DMS153 (cell line): ENCODE results near the gene ATXN1.

Source experiments
- DNase-seq: peaks from one replicate; lab custom pipeline; 2025; lab: John Stamatoyannopoulos, UW

The ATXN1 gene

GRCh38 chr6:16783509-16783908 is 22.2 kb upstream of the ATXN1 start:
- DNase-seq, result peak; percentile 53

DNA sequence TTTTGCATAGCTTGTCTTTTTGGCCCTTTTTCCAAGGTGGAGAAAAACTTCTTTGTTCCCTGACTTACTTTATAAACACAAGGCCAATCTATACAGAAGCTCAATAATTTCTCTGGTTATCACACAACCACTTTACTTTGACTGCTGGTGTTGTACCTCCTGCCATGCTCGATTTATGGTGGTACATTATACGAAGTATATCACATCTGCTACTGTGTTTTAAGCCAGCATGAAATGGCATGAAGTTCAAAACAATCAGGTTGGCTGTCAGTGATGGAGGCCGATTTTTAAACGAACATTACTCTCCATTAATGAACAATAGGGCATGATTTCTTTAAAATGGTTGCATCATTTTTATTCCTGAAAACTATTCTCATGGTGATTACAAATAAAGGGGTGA is 21.0 kb upstream of the ATXN1 start:
- no peak for DNase-seq

GRCh38 chr6:16781348-16782169 is 20.3 kb upstream of the ATXN1 start:
- DNase-seq, result no peak

- no peak for DNase-seq
These were observed 17.3 kb upstream of the ATXN1 start for GRCh38 chr6:16778521-16778920.

GRCh38 chr6:16777794-16778193 is 16.5 kb upstream of the ATXN1 start:
- DNase-seq, result no peak

GRCh38 chr6:16776394-16777017 is 15.2 kb upstream of the ATXN1 start:
- no peak for DNase-seq

GRCh38 chr6:16774437-16774836 is 13.2 kb upstream of the ATXN1 start:
- no peak for DNase-seq

GRCh38 chr6:16773362-16773761 is 12.1 kb upstream of the ATXN1 start:
- DNase-seq, result no peak

- DNase-seq, result peak; percentile 11
These were observed 9.7 kb upstream of the ATXN1 start for GRCh38 chr6:16770701-16771569.

DNA sequence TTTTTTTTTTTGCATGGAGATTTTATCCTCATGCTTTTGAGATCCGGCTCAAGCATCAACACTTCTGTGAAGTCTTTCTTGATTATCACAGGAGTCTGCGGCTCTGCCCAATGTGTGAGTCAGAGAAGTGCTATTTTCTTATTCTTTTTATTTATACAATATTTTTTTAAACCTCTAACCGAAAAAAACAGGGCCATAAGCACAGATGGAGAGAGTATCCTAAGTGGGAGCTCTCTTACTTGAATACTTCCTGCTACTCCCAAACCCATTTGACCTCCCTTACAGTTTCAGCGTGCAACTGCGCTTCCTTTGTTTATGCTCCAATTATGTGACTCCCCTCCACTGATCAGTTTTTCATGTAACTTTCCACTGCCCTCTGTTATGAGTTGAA is 8.7 kb upstream of the ATXN1 start:
- DNase-seq, result no peak

GRCh38 chr6:16769131-16769985 is 8.1 kb upstream of the ATXN1 start:
- no peak for DNase-seq

DNA sequence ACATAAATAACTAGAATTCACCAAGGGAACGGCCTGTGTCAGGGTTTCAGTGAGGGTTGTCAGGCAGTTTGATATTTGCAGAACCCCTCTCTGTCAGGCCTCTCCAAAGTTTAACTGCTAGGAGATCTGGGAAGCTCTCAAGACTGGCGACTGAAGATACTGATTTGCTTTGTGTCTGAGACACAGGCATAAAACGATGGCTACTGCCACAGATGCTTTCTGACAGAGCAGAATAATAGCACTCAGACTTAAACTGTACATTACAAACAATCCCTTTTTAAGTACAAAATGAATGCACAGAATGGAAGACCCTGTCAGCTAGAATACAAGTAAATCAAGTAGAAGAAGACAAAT is 7.2 kb upstream of the ATXN1 start:
- DNase-seq, result no peak

- DNase-seq, result no peak
These were observed 6.7 kb upstream of the ATXN1 start for GRCh38 chr6:16767765-16768476.

DNA sequence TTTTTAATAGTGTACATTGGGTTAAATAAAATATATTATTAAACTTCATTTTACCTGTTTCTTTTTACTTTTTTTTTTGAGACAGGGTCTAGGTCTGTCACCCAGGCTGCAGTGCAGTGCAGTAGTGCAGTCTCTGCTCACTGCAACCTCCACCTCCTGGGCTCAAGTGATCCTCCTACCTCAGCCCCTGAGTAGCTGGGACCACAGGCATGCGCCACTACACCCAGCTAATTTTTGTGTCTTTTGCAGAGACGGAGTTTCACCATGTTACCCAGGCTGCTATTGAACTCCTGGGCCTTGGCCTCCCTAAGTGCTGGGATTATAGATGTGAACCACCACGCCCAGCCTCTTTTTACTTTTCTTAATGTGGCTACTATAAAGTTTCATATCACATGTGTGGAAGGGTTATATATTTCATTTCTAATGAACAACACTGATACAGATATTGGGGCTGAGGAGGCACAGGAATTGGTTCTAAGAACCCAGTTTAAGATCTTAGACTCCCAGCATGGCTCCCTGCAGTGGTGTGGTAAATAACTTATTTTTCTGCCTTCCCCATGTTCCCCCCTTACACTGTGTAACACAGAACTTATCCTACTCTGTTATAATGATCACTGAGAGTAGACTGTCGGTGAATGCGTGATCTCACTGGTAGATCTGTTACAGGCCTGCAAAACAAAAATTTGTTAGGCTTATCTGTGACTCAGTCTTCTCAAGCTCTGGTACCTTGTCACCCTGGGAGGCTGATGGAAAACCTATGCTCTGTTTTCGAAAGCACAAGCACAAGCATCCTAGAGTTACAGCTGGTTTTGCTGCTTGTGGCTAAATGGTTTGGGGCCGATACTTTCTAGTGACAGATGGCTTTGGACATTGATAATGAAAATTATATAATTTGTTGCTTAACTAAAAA is 5.8 kb upstream of the ATXN1 start:
- no peak for DNase-seq

GRCh38 chr6:16766043-16766536 is 4.8 kb upstream of the ATXN1 start:
- no peak for DNase-seq

DNA sequence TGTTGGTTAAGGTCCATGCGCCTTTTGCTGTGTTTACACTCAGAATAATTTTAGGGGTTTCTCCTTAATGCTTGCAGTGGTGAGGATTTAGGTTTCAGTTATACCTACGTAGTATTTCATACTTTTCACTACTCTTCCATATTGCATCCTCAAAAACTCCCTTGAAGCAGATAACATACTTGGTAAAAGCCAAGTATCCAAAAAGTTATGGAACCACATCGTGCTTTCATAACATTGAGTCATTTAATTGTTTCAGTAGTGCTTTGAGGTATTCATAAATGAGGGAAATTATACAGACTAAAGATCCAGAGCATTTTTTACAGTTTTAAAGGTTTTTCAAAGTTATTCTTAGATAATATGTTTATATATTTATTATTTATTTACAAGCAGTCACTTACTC is 4.0 kb upstream of the ATXN1 start:
- no peak for DNase-seq

- no peak for DNase-seq
These were observed 3.1 kb upstream of the ATXN1 start for GRCh38 chr6:16764188-16764950.

DNA sequence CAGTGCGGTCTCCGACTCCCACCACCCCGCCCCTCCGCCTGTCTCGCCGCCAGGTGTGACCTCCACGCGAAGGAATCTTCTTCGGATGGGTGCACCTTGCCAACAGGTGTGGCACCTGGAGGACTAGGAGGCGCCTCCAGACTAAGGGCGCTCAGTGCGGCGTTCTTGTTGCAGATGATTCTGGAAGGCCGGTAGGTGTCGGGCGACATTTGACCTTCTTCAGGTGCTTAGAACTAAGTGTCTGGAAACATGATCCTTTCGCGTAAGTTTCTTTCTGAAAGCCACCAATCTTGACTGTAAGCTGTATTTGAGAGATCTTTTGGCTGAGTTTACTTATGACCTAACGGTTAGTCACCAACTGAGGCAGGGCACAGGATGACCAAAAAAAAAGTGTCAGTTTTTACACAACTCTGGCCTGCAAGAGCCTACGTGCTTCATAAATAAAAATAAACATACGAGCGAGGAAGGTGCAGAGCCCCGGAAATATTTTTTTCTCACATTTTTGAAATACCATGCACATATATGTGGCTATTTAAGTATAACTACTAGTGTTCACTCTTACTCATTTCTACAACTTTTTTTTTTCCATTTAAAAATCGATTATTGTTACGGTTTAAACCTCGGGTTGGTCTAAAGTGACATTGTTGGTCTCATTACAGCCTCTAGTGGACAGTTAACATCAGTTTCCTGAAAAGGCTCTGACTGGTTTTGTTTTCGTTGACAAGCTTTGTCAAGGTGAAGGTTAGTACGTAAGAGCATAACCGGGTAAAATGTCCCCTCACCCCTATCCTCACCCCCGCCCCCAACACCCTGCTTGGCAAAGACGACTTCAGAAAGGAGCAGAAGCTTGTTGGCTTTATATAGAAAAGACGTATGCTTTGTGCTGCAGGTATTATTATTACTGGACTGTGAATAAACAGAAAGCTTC is 1.6 kb upstream of the ATXN1 start:
- peak; percentile 17 for DNase-seq
